GM12891 (cell line): Measurements from ENCODE around the gene LTA4H.

ENCODE experiments used
- PAX5 ChIP-seq: IDR thresholded peaks from 2 replicates; pipeline ENCODE4 v1.6.1; 2011; ENCODE audit warnings: low read length, moderate library complexity, mild to moderate bottlenecking; ENCODE audit not compliant: insufficient read depth, severe bottlenecking
- POLR2A ChIP-seq: IDR thresholded peaks from 2 replicates; pipeline ENCODE4 v1.6.1; 2011; ENCODE audit warnings: low read depth, low read length, control low read depth
- POLR2AphosphoS5 ChIP-seq: IDR thresholded peaks from 2 replicates; pipeline ENCODE4 v1.6.1; 2011; ENCODE audit warnings: low read depth, low read length, control low read depth
- POU2F2 ChIP-seq: IDR thresholded peaks from 2 replicates; pipeline ENCODE4 v1.6.1; 2011; ENCODE audit warnings: low read depth, mild to moderate bottlenecking, control low read depth, low read length, moderate library complexity
- TAF1 ChIP-seq: IDR thresholded peaks from 2 replicates; pipeline ENCODE4 v1.6.1; 2011; ENCODE audit warnings: low read depth, low read length, control low read depth

DNA sequence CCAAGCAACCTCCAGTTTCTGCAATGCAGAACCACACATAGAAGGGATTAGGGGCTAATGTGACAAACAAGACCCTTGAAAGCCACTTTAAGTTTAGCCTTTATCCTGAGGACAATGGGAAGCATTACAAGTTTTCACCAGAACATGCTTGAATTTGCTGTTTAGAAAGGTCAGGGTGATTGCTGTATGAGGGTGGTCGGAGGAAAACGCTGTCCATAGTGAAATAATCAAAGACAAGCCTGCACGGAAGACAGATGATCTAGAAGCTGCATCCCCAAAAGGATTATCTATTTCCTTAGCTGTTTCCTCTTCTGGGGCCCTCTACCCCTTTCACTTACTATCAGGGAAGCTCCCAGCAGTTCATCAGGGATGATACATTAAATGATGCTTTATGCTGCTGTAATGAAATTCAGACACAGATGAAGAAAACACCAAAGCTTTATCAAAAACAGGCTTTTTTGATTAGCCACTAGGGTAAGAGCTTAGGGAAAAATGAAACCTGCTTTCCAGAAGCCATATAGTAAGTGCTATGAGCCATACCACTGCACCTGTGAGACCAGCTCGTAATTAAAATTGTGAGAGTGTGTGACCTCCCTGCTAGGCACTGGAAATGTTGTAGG is 45.8 kb downstream of the LTA4H start:
- no peak for TF ChIP-seq POLR2AphosphoS5
- no peak for TF ChIP-seq POU2F2
- no peak for TF ChIP-seq POLR2A
- TF ChIP-seq PAX5, result no peak
- no peak for TF ChIP-seq TAF1
